ENCODE data around the gene LRP1B. TPM values are rescaled to one million over a fixed set of nuclear protein-coding genes. Genes with fewer than 3 reads are reported as not detected.

Gene LRP1B
- total RNA-seq, 4 donors from 2014 or later, result 3.3 to 11.1 (median 4.6) TPM

- Histone ChIP-seq H3K4me3 (no peak overlapping the region), H3K4me1 (no peaks in the 10 kb centered on the region), H3K27ac (no peak overlapping the region), H3K27me3 (no peaks in the 10 kb centered on the region), H3K36me3 (no peaks in the 10 kb centered on the region), H3K9me3 (no peaks in the 10 kb centered on the region)
- ATAC-seq (no peak), DNase-seq (no peak)
- intact Hi-C loops (cut with DNase I; ENCODE audit: low total_unique reads) (no loop called here), in situ Hi-C loops (cut with MboI; ENCODE audit: low sequenced_read_pairs in 4 of 4) (loop anchor here in 1 of 4 donors (25.0 kb wide), 1 partner anchor 779 kb away; no protein-coding TSS in a partner anchor)
- TF ChIP-seq POLR2A (IDR thresholded peaks at IDR 0.05) (no peak), CTCF (IDR thresholded peaks at IDR 0.05 in 4 of 5, conservative IDR thresholded peaks at IDR 0.05 in 1 of 5) (no peak)
Observed at GRCh38 chr2:140865837-140866236, 1265.0 kb downstream of the LRP1B start.

GRCh38 chr2:140863713-140864112, 1267.1 kb downstream of the LRP1B start:
- Histone ChIP-seq H3K36me3 (no peaks in the 10 kb centered on the region), H3K4me1 (no peaks in the 10 kb centered on the region), H3K27me3 (no peaks in the 10 kb centered on the region), H3K27ac (no peak overlapping the region), H3K9me3 (no peaks in the 10 kb centered on the region), H3K4me3 (no peak overlapping the region)
- ATAC-seq (peak in 1 of 2 donors; percentile 39), DNase-seq (no peak)
- peak; percentile 23 to 55 (median 45) for TF ChIP-seq CTCF (IDR thresholded peaks at IDR 0.05 in 4 of 5, conservative IDR thresholded peaks at IDR 0.05 in 1 of 5)
- TF ChIP-seq POLR2A (IDR thresholded peaks at IDR 0.05), result no peak
- in situ Hi-C loops (cut with MboI; ENCODE audit: low sequenced_read_pairs in 4 of 4) (loop anchor here in 1 of 4 donors (25.0 kb wide), 1 partner anchor 776 kb away; no protein-coding TSS in a partner anchor), intact Hi-C loops (cut with DNase I; ENCODE audit: low total_unique reads) (no loop called here)

GRCh38 chr2:140862181-140862580, 1268.6 kb downstream of the LRP1B start:
- Histone ChIP-seq H3K27me3 (no peaks in the 10 kb centered on the region), H3K4me3 (no peak overlapping the region), H3K4me1 (no peaks in the 10 kb centered on the region), H3K27ac (no peak overlapping the region), H3K36me3 (no peaks in the 10 kb centered on the region), H3K9me3 (no peaks in the 10 kb centered on the region)
- no peak for DNase-seq
- intact Hi-C loops (cut with DNase I; ENCODE audit: low total_unique reads) (no loop called here), in situ Hi-C loops (cut with MboI; ENCODE audit: low sequenced_read_pairs in 4 of 4) (loop anchor here in 1 of 4 donors (25.0 kb wide), 1 partner anchor 775 kb away; no protein-coding TSS in a partner anchor)
- TF ChIP-seq CTCF (IDR thresholded peaks at IDR 0.05 in 4 of 5, conservative IDR thresholded peaks at IDR 0.05 in 1 of 5) (no peak), POLR2A (IDR thresholded peaks at IDR 0.05) (no peak)
- ATAC-seq, result no peak

GRCh38 chr2:140861666-140862065, 1269.2 kb downstream of the LRP1B start:
- no peaks in the 10 kb centered on the region for H3K36me3 ChIP-seq
- no peaks in the 10 kb centered on the region for H3K9me3 ChIP-seq
- no peak overlapping the region for H3K27ac ChIP-seq
- no peak for DNase-seq
- ATAC-seq, result no peak
- no peaks in the 10 kb centered on the region for H3K27me3 ChIP-seq
- intact Hi-C loops (cut with DNase I; ENCODE audit: low total_unique reads), result no loop called here
- in situ Hi-C loops (cut with MboI; ENCODE audit: low sequenced_read_pairs in 4 of 4), result loop anchor here in 1 of 4 donors (25.0 kb wide), 1 partner anchor 774 kb away; no protein-coding TSS in a partner anchor
- H3K4me1 ChIP-seq, result no peaks in the 10 kb centered on the region
- TF ChIP-seq POLR2A (IDR thresholded peaks at IDR 0.05) (no peak), CTCF (IDR thresholded peaks at IDR 0.05 in 4 of 5, conservative IDR thresholded peaks at IDR 0.05 in 1 of 5) (no peak)
- no peak overlapping the region for H3K4me3 ChIP-seq

- intact Hi-C loops (cut with DNase I; ENCODE audit: low total_unique reads), result no loop called here
- Histone ChIP-seq H3K36me3 (no peaks in the 10 kb centered on the region), H3K27me3 (no peaks in the 10 kb centered on the region), H3K27ac (no peak overlapping the region), H3K4me3 (no peak overlapping the region), H3K4me1 (no peaks in the 10 kb centered on the region), H3K9me3 (no peaks in the 10 kb centered on the region)
- DNase-seq, result no peak
- in situ Hi-C loops (cut with MboI; ENCODE audit: low sequenced_read_pairs in 4 of 4), result loop anchor here in 1 of 4 donors (25.0 kb wide), 1 partner anchor 768 kb away; no protein-coding TSS in a partner anchor
- TF ChIP-seq CTCF (IDR thresholded peaks at IDR 0.05 in 4 of 5, conservative IDR thresholded peaks at IDR 0.05 in 1 of 5) (no peak), POLR2A (IDR thresholded peaks at IDR 0.05) (no peak)
- no peak for ATAC-seq
Observed at GRCh38 chr2:140855471-140855870, 1275.3 kb downstream of the LRP1B start.
